Stimulated activated CD4-positive, alpha-beta T cell treated with anti-CD3 and anti-CD28 coated beads, Interleukin-12 subunit alpha, Interleukin-12 subunit beta, amount 100 ng/mL, for 4 hours (primary cell): ENCODE measurements around the gene TTC23.

Experiments
- DNase-seq: peaks from one replicate; pipeline ENCODE4 v3.0.0-alpha.2; 2020

TTC23 gene

GRCh38 chr15:99132634-99133287 lies 116.6 kb downstream of the TTC23 start:
- no peak for DNase-seq

- no peak for DNase-seq
Observed at GRCh38 chr15:99132122-99132521, 117.3 kb downstream of the TTC23 start.

GRCh38 chr15:99131441-99132023 lies 117.8 kb downstream of the TTC23 start:
- DNase-seq, result no peak

GRCh38 chr15:99130765-99131440 lies 118.5 kb downstream of the TTC23 start:
- no peak for DNase-seq

GRCh38 chr15:99130314-99130713 lies 119.1 kb downstream of the TTC23 start:
- no peak for DNase-seq

GRCh38 chr15:99129644-99130043 lies 119.7 kb downstream of the TTC23 start:
- no peak for DNase-seq

GRCh38 chr15:99128411-99128810 lies 121.0 kb downstream of the TTC23 start:
- DNase-seq, result no peak

GRCh38 chr15:99127773-99128172 lies 121.6 kb downstream of the TTC23 start:
- no peak for DNase-seq

- DNase-seq, result no peak
Observed at GRCh38 chr15:99126930-99127329, 122.5 kb downstream of the TTC23 start.

GRCh38 chr15:99126131-99126588 lies 123.2 kb downstream of the TTC23 start:
- DNase-seq, result no peak

- DNase-seq, result no peak
Observed at GRCh38 chr15:99125061-99125891, 124.1 kb downstream of the TTC23 start.

GRCh38 chr15:99124641-99125040 lies 124.7 kb downstream of the TTC23 start:
- DNase-seq, result no peak

GRCh38 chr15:99123713-99124451 lies 125.5 kb downstream of the TTC23 start:
- DNase-seq, result no peak

- DNase-seq, result no peak
Observed at GRCh38 chr15:99122831-99123712, 126.3 kb downstream of the TTC23 start.

GRCh38 chr15:99121691-99122410 lies 127.5 kb downstream of the TTC23 start:
- DNase-seq, result no peak

GRCh38 chr15:99121207-99121606 lies 128.2 kb downstream of the TTC23 start:
- DNase-seq, result no peak

- no peak for DNase-seq
Observed at GRCh38 chr15:99120050-99120777, 129.2 kb downstream of the TTC23 start.

- DNase-seq, result no peak
Observed at GRCh38 chr15:99118801-99119546, 130.4 kb downstream of the TTC23 start.

- DNase-seq, result no peak
Observed at GRCh38 chr15:99118258-99118632, 131.1 kb downstream of the TTC23 start.
